Measurements from ENCODE around the gene CACNA1C. TPM values are rescaled to one million over a fixed set of nuclear protein-coding genes. Genes with fewer than 3 reads are reported as not detected.

Gene CACNA1C
- total and polyA plus RNA-seq, 10 of the 15 experiments (the other 5 are each of a cell fraction or from before 2014, with no cell fraction given), result under 0.01 to 0.15 (median 0.09) TPM; not detected in 5

DNA sequence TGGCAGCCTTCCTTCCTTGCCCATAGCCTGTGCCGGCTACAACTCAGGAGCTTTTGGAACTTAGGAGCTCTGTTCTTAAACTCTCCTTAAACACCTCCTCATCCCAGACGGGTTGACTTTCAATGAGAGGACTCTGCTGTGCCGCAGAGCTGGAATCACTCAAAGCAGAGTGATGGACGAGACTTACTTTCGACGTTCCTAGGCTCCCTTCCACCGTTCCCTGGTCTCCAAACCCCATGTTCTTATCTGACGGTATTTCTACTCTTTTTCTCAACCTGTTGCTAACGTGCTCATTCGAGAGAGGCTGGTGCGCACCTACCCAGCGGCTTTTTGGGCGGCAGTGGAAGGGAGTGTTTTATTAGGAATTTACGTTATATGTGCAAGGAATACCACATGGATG lies 232.7 kb downstream of the CACNA1C start:
- intact Hi-C loops (cut with micrococcal nuclease; ENCODE audit: unreplicated experiment) (loop anchor here (10.0 kb wide), 1 partner anchor 491 kb away; no protein-coding TSS in a partner anchor), in situ Hi-C loops (cut with MboI) (no loop called here)
- POLR2A ChIA-PET, result no interaction called here
- no peak overlapping the region for H3K9ac ChIP-seq (ENCODE audit: control insufficient read depth, insufficient read depth, low read length)
- CTCF ChIA-PET, result interaction anchor here (0.9 to 1.1 kb wide), 3 partner anchors 102 to 228 kb away, joined by 3 read pairs; no protein-coding TSS in a partner anchor
- no peak for FAIRE-seq
- RAD21 ChIA-PET (ENCODE audit: unreplicated experiment), result interaction anchor here (0.9 kb wide), 1 partner anchor 9 kb away, joined by 3 read pairs; no protein-coding TSS in a partner anchor
- no peaks in the 10 kb centered on the region for H4K20me1 ChIP-seq (ENCODE audit: control insufficient read depth, insufficient read depth)
- no peaks in the 10 kb centered on the region; a peak in 1 of 4 replicates for H3K27me3 ChIP-seq (replicated peaks in 1 of 2; ENCODE audit: control insufficient read depth in 2 of 2, insufficient read depth in 2 of 2, low read length in 1 of 2)
- H3K4me2 ChIP-seq (ENCODE audit: control insufficient read depth, insufficient read depth), result no peak overlapping the region
- no peak overlapping the region for H2AFZ ChIP-seq (ENCODE audit: control insufficient read depth, low read depth, low read length)
- no TSS peak for BruUV-seq (replicated peaks)
- H3K36me3 ChIP-seq (ENCODE audit: control insufficient read depth in 2 of 2, insufficient read depth in 2 of 2, low read length in 1 of 2), result no peaks in the 10 kb centered on the region
- no peak for DNase-seq (ENCODE audit: low read depth, low spot score)
- SMC1A ChIA-PET (ENCODE audit: uncharacterized antibody, unreplicated experiment), result interaction anchor here (1.0 kb wide), 1 partner anchor 9 kb away, joined by 3 read pairs; no protein-coding TSS in a partner anchor
- 81% methylated on average over 14 of the region's 14 CpGs for WGBS (ENCODE audit: insufficient coverage, insufficient replicate concordance, low lambda C conversion rate, missing lambda C conversion rate)
- H3K9me3 ChIP-seq (replicated peaks; ENCODE audit: control insufficient read depth, insufficient read depth, low read length), result peaks cover 2% of the 10 kb centered on the region; the same call in 1 of the 3 replicates
- H3K4me3 ChIP-seq, result no peak overlapping the region
- ATAC-seq, result no peak
- H3K4me1 ChIP-seq (ENCODE audit: control insufficient read depth, insufficient read depth, low read length), result no peaks in the 10 kb centered on the region
- no peak for TF ChIP-seq SMAD1 (IDR thresholded peaks at IDR 0.05; ENCODE audit: low read depth, partially characterized antibody)
- TF ChIP-seq, protein P1, sequence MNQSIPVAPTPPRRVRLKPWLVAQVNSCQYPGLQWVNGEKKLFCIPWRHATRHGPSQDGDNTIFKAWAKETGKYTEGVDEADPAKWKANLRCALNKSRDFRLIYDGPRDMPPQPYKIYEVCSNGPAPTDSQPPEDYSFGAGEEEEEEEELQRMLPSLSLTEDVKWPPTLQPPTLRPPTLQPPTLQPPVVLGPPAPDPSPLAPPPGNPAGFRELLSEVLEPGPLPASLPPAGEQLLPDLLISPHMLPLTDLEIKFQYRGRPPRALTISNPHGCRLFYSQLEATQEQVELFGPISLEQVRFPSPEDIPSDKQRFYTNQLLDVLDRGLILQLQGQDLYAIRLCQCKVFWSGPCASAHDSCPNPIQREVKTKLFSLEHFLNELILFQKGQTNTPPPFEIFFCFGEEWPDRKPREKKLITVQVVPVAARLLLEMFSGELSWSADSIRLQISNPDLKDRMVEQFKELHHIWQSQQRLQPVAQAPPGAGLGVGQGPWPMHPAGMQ (IDR thresholded peaks at IDR 0.05; ENCODE audit: borderline replicate concordance), result no peak
- no peak for TF ChIP-seq MEF2A (IDR thresholded peaks at IDR 0.05; ENCODE audit: insufficient read depth, low read depth, low read length)
- TF ChIP-seq PAX5 (IDR thresholded peaks at IDR 0.05; ENCODE audit: borderline replicate concordance, low read depth, low read length), result no peak
- no peak for TF ChIP-seq ELK1 (IDR thresholded peaks at IDR 0.05; ENCODE audit: low read depth, low read length)
- no peak for TF ChIP-seq MLLT1 (IDR thresholded peaks at IDR 0.05)
- TF ChIP-seq JUND (IDR thresholded peaks at IDR 0.05; ENCODE audit: low read depth, low read length), result no peak
- no peak overlapping the region for H3K27ac ChIP-seq (ENCODE audit: control insufficient read depth, insufficient read depth)
- no peaks in the 10 kb centered on the region for H3K79me2 ChIP-seq (ENCODE audit: control insufficient read depth, insufficient read depth, low read length)

All from GM12878 (cell line).